B cell (primary cell): ENCODE data around the gene GBP7.

ENCODE experiments used
- EZH2 ChIP-seq: IDR thresholded peaks from 2 replicates; pipeline ENCODE4 v1.6.1; 2012; ENCODE audit warnings: borderline replicate concordance, low read depth, mild to moderate bottlenecking, moderate library complexity, low read length; ENCODE audit not compliant: insufficient read depth, poor library complexity, severe bottlenecking
- TF ChIP-seq, protein P1 (sequence below): fragments of 200-600 bp; IDR thresholded peaks from one replicate; pipeline ENCODE4 v1.8.0; 2022; ENCODE audit warnings: antibody characterized with exemption, mild to moderate bottlenecking

DNA sequence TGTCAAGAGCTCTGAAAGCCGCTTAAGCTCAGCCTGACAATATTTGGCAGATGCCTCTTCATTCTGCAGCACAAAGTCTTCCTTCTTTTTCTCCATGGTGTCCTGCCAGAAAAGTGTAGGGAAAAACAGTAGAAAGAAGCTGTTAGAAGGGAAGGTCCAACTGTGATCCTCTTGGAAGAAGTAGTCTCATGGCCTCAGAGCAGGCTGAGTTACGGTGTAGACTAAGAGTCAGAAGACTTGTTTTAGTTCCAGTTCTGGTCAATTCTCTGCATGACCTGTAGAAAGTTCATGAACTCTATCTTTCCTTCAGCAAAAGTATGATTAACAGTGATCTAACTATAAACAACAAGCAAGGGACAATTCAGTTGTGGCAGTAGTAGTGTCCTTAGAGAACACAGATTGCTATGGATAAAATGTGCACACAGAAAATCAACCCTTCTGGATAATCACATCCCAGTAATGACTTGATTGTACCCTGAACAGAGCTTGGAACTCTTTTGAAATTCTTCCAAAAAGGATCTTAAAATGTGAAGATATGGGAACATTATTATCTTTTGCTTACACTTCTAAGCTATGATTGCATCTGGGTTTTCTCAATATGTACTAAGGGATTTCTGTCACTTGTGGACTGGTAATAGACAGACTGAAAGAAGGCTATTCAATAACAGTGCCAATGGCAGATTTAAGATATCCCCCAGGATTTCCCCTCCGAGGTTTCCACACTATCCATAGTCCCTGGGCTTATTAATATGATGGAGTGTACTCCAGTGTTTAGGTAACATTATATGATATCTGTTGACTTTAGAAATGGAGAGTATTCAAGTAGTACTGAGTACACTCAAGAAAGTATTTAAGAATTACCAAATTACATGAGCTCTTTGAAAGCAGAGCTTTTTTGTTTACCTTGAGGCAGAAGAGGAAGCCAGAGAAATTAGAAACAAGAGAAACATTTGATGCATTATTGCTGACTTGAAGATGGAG lies 27.8 kb downstream of the GBP7 start:
- TF ChIP-seq, protein P1, sequence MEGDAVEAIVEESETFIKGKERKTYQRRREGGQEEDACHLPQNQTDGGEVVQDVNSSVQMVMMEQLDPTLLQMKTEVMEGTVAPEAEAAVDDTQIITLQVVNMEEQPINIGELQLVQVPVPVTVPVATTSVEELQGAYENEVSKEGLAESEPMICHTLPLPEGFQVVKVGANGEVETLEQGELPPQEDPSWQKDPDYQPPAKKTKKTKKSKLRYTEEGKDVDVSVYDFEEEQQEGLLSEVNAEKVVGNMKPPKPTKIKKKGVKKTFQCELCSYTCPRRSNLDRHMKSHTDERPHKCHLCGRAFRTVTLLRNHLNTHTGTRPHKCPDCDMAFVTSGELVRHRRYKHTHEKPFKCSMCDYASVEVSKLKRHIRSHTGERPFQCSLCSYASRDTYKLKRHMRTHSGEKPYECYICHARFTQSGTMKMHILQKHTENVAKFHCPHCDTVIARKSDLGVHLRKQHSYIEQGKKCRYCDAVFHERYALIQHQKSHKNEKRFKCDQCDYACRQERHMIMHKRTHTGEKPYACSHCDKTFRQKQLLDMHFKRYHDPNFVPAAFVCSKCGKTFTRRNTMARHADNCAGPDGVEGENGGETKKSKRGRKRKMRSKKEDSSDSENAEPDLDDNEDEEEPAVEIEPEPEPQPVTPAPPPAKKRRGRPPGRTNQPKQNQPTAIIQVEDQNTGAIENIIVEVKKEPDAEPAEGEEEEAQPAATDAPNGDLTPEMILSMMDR: no peak
- no peak for TF ChIP-seq EZH2
